GM21526 (cell line): Measurements from ENCODE around the gene LINGO3.
"Not testable (repeated sequence)": the region's sequence is repeated elsewhere in the genome, so short reads cannot be mapped to it uniquely, and the experiment has no call there.

ENCODE experiments used
- ATAC-seq: cut with Tn5 transposase; IDR thresholded peaks from one replicate; pipeline ENCODE4 v1.9.1; 2021; ENCODE audit warnings: moderate library complexity; ENCODE audit not compliant: unreplicated experiment, low FRiP score

Gene LINGO3

GRCh38 chr19:2283835-2284507, 24.0 kb downstream of the LINGO3 start:
- no peak for ATAC-seq

- ATAC-seq, result no peak
Measured at GRCh38 chr19:2282862-2283237, 25.1 kb downstream of the LINGO3 start.

DNA sequence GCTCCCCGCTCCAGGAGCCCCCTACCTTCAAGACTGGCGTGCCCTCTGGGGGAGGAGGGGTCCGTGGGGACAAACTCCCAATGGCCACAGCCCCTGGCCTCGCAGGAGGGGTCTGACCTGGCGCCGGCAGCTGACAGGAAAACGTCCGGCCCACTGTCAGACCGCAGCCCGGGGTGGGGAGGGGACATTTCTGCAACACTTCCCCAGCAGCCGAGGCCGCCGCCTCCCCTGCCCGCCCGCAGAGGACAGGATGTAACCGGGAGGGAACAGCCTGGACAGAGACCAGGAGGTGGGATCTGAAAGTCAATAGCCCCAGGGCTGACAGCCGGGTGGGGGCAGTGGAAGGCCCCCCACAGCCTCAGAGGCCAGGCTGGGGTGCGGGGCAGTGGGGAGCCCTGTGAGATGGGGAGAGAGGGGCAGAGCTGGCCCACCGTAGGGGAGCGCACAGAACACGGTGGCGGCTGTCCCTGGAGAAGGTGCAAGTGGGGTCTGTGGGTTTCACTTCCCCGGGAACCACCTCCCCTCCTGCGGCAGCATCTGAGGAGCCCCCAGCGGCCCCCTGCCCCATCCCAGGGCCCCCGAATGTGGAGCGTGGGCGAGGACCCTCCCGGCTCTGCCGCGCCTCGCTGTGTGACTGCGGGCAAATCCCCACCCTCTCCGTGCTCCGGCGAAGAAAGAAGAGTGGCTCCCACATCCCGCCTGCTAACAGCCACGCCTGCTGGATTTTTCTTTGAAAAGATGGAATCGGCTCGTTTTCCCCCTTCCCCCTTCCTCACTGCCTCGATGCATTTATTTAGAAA, 25.7 kb downstream of the LINGO3 start, which contains the start of gene PEAK3:
Gene PEAK3 (minus strand): TSS at position 114 of the 800 bp plus-strand sequence. CDS start 1,244 bp downstream, outside the sequence.
- no peak for ATAC-seq

GRCh38 chr19:2281265-2282061, 26.5 kb downstream of the LINGO3 start:
- ATAC-seq, result not testable (repeated sequence)

- ATAC-seq, result no peak
Measured at GRCh38 chr19:2280633-2281264, 27.2 kb downstream of the LINGO3 start.

- ATAC-seq, result no peak
Measured at GRCh38 chr19:2278459-2279158, 29.3 kb downstream of the LINGO3 start.

GRCh38 chr19:2277138-2277537, 30.8 kb downstream of the LINGO3 start:
- no peak for ATAC-seq

GRCh38 chr19:2276429-2276986, 31.4 kb downstream of the LINGO3 start:
- ATAC-seq, result no peak

DNA sequence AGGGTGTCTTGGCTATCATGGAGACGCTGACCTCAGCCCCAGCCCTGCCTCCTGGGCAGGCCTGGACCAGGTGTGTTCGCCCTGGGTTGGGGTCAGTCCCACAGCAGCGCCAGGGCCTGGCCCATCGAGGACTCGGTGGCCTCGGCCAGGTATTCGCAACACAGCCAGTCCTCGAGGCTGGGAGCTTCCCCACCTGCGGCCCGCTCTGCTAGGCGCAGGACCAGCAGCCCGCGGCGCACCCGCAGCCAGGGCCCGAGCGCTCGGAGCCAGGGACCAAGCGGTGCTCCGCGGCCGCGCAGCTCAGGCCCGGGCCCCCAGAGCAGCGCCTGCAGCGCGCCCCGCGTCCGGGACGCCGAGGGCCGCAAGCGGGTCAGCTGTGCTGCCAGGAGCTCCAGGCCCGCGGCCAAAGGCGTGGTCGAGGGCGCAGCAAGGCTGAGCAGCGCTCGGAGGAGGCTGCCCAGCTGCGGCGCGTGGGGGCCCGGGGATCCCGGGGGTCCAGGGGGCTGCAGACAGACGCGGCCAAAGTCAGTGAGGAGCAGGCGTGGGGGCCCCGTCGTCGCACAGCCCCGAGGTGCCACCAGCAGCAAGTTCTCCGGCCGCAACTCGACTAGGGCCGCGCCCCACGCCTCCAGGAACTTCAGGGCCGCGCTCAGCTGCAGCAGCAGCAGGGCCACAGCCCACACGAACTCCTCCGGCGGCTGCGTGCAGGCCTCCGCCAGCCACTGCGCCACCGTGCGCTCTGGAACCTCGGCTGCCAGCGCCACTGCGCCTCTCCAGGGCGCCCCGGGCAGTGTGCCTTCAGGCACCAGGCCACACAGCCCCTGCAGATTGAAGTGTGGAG, 32.1 kb downstream of the LINGO3 start:
- no peak for ATAC-seq

DNA sequence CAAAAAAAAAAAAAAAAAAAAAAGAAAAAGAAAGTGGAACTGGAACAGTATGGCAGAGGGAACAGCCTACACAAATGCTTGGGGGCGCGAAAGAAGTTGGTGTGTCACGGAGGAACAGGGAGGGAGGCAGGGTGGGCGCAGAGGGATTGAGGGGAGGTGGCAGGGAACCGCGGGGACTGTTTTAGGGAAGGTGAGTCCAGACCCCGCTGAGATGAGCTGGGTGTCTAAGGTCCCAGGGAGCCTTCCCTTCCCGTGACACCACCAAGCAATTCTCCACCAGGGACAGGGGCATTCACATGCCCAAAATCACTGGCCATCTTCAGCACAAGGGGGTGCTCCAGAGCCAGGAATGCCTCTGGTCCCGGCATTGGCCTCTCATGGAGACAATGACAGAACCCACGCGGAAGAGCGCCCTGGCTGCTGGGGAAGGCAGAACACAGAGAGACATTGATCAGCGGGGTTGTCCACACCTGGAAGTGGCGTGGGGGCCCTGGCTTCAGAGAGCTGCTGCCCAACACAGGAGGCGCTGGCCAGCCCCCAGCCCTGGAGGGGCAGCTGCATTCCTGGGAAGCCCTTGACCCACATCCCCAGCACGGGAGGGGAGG, 32.9 kb downstream of the LINGO3 start:
- no peak for ATAC-seq

GRCh38 chr19:2274185-2274711, 33.7 kb downstream of the LINGO3 start:
- ATAC-seq, result no peak

DNA sequence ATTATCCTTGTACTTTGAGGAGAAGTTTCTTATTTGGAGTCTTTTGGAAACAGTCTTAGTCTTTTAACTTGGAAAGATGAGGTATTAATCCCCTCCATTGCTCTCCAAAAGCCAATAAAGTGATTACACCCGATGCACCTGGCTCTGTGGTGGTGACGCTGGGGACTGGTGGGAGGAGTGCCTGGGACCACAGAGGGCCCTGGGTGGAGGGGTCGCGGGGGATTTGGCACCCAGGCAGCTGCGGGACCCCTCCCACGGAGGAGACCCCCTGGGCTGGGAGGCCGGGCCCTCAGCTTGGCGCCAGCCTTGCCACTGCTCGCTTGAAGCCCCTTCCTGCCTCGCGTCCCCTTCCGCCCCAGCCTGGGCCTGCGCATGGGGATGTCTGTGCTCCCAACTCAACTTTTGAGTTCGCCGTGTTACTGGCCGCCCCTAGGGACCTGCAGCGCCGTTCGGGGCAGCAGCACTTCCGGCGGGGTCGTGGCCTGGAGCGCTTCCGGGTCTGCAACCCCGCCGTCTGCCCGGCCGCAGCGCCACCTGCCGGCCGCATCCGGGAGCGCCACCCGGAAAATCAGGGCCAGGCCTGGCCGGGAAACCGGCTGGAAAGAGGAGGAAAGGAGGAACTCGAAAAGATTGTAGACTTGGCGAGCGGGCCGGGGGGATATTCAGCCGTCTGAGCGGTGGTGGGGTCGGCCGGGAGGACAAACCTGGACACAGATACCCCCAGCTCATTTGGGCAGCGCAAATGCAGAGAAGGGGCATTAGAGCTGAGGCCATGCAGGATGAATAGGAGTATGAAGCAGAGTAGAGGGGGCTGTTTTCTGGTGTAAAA, 34.4 kb downstream of the LINGO3 start:
- no peak for ATAC-seq

DNA sequence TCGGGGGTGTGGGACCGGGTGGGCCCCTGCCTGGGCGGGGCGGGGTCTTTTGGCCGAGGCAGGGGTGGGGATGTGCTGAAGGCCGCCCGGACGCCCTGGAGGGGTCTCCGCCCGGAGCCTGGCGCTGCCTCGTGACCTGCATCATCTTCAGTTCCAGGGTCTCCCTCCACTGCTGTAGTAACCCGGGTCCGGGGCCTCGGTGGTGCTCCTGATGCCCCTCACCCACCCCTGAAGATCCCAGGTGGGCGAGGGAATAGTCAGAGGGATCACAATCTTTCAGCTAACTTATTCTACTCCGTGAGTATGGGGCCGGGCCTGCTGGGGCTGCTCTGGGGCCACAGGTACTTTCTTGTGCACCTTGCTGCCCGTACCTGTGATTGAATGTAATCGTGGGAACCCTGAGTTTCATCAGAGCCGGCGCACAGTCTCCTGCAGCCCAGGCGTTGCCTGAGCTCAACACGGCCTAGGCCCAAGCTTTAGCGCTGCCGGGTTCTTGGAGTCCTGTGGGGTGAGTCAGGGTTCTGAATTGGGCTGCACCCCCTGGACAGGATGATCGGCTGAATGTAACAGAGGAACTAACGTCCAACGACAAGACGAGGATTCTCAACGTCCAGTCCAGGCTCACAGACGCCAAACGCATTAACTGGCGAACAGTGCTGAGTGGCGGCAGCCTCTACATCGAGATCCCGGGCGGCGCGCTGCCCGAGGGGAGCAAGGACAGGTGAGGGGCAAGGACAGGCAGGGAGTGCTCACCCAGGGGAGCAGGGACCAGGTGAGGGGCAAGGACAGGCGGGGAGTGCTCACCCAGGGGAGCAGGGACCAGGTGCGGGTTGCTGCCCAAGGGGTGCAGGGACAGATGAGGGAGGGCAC, 36.5 kb downstream of the LINGO3 start:
- no peak for ATAC-seq

DNA sequence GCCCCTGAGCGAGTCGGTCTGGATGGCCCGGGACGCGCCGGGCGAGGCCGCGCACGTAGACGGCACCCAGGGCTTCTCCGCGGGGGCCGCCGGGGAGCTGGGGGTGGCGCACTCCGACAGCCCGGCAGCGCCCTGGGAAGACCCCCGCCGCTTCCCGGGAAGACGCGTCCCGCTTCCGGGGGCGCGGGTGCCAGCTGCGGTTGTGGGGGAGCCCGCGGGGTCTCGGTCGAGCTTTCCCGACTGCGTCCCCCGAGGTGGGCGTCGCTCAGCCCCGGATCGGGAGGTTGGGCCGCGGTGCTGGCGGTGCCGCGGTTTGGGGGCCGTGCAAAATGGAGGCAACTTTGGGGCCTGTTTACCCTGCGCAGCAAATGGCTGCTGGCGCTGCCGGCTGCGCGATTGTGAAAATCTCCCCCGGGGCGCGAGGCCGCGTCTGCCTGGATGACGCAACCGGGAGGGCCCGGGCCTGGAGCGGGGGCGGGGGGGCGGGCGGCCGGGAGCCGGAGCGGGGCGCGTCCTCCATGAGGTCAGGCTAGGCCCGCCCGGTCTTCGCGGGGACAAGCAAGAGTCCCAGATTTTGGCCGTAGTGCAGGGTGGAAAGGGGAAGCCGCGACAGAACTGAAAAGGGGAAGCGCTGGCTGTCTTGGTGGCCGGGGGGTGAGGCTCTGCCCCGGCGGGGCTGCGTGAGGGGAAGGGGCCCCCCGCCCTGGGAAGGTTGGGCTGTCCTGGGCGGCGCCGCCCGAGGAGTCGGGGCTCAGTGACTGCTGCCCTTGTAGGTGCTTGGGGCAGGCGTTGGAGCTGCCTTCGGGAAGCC, 37.3 kb downstream of the LINGO3 start:
- ATAC-seq, result no peak

- ATAC-seq, result no peak
Measured at GRCh38 chr19:2270157-2270422, 37.9 kb downstream of the LINGO3 start.
